Right renal pelvis (tissue), 4 donors: ENCODE results near the gene SRRM1. TPM values are rescaled to one million over a fixed set of nuclear protein-coding genes. Genes with fewer than 3 reads are reported as not detected.
"Not testable (repeated sequence)": the region's sequence is repeated elsewhere in the genome, so short reads cannot be mapped to it uniquely, and the experiment has no call there.

Source experiments
- DNase-seq, 4 donors: peaks; one replicate each; pipeline ENCODE4 v3.0.0-alpha.2; 2013; ENCODE audit warnings: low read depth in 4 of 4, low spot score in 3 of 4, missing footprints in 1 of 4
- polyA plus RNA-seq, 4 donors: library from polyadenylated mRNA; unstranded; fragments of 120-200 nt; gene quantifications; one replicate each; pipeline ENCODE4 v1.2.1, GENCODE V29; 2013; ENCODE audit not compliant: insufficient read length in 4 of 4

The SRRM1 gene
- polyA plus RNA-seq, 4 donors = 109 to 146 (median 131) TPM

- DNase-seq = no peak
These were observed 49.4 kb downstream of the SRRM1 start for GRCh38 chr1:24692351-24692980.

GRCh38 chr1:24693827-24694379 is 50.8 kb downstream of the SRRM1 start:
- DNase-seq = no peak

GRCh38 chr1:24694380-24694843 is 51.3 kb downstream of the SRRM1 start:
- DNase-seq = no peak

- DNase-seq = no peak
These were observed 52.3 kb downstream of the SRRM1 start for GRCh38 chr1:24695202-24695974.

GRCh38 chr1:24696041-24696755 is 53.1 kb downstream of the SRRM1 start:
- DNase-seq = no peak

- DNase-seq = no peak
These were observed 53.7 kb downstream of the SRRM1 start for GRCh38 chr1:24696756-24697330.

GRCh38 chr1:24697453-24698001 is 54.4 kb downstream of the SRRM1 start:
- not testable (repeated sequence) for DNase-seq

GRCh38 chr1:24698326-24698725 is 55.2 kb downstream of the SRRM1 start:
- DNase-seq = not testable (repeated sequence)

- no peak for DNase-seq
These were observed 56.5 kb downstream of the SRRM1 start for GRCh38 chr1:24699628-24700027.

GRCh38 chr1:24702511-24703293 is 59.6 kb downstream of the SRRM1 start:
- DNase-seq = no peak

- DNase-seq = no peak
These were observed 61.5 kb downstream of the SRRM1 start for GRCh38 chr1:24704411-24705259.

- DNase-seq = peak in 3 of 4 donors; percentile 59
These were observed 62.4 kb downstream of the SRRM1 start for GRCh38 chr1:24705260-24706073.

- not testable (repeated sequence) for DNase-seq
These were observed 62.9 kb downstream of the SRRM1 start for GRCh38 chr1:24706074-24706389.

GRCh38 chr1:24707687-24708086 is 64.6 kb downstream of the SRRM1 start:
- no peak for DNase-seq

GRCh38 chr1:24708938-24709337 is 65.8 kb downstream of the SRRM1 start:
- DNase-seq = no peak

GRCh38 chr1:24709791-24710441 is 66.8 kb downstream of the SRRM1 start:
- no peak for DNase-seq

- DNase-seq = no peak
These were observed 68.2 kb downstream of the SRRM1 start for GRCh38 chr1:24711329-24711728.

- no peak for DNase-seq
These were observed 70.1 kb downstream of the SRRM1 start for GRCh38 chr1:24713176-24713575.
